ENCODE data around the gene ADAM33. TPM values are rescaled to one million over a fixed set of nuclear protein-coding genes. Genes with fewer than 3 reads are reported as not detected.

ADAM33 gene
- total RNA-seq, 3 donors from 2014 or later, result 6.4 to 86.6 (median 9.7) TPM

DNA sequence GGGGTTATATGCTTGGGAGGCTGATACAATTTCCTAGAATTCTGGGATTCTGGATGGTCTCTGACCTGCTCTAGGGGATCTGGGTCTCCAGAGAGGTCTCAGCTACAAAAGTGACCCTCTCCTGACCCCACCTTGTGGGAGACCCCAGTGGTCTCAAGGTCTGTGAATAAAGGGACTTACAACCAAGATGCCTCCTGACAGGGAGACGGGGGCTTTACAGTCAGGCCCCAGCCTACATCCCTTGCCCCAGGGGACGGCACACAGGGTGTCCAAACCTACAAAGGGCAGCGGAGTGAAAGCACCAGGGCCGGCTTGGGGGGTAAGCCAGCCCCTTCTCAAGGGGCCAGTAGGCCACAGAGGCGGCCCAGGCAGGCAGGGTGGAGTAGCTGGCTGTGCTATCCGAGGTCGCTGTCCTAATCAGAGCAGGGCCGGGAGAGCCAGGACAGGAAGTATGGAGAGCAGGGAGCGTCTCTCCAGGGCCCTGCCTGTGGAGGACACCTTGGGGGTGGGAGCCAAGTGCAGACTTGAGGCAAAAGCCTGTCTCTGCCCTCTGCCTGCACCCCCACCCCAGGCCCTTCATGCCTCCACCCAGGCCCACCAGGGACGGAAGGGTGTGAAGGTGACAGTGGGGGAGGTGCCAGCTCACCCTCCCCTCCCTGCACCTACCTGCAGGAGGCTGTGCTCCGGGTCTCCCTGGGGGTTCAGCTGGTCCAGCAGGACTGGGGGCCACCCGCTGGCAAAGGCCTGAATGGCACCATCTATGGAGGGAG, 22.1 kb downstream of the ADAM33 start:
- ATAC-seq (no peak), DNase-seq (peak in 2 of 3 donors; percentile 9 to 34)
- H3K4me3 ChIP-seq, result no peak overlapping the region
- H3K9me3 ChIP-seq, result no peaks in the 10 kb centered on the region
- H3K36me3 ChIP-seq (ENCODE audit: low read depth), result no peaks in the 10 kb centered on the region
- TF ChIP-seq, protein P1, sequence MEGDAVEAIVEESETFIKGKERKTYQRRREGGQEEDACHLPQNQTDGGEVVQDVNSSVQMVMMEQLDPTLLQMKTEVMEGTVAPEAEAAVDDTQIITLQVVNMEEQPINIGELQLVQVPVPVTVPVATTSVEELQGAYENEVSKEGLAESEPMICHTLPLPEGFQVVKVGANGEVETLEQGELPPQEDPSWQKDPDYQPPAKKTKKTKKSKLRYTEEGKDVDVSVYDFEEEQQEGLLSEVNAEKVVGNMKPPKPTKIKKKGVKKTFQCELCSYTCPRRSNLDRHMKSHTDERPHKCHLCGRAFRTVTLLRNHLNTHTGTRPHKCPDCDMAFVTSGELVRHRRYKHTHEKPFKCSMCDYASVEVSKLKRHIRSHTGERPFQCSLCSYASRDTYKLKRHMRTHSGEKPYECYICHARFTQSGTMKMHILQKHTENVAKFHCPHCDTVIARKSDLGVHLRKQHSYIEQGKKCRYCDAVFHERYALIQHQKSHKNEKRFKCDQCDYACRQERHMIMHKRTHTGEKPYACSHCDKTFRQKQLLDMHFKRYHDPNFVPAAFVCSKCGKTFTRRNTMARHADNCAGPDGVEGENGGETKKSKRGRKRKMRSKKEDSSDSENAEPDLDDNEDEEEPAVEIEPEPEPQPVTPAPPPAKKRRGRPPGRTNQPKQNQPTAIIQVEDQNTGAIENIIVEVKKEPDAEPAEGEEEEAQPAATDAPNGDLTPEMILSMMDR (IDR thresholded peaks at IDR 0.05), result no peak
- intact Hi-C loops (cut with DNase I, micrococcal nuclease), result no loop called here
- peaks cover 3% of the 10 kb centered on the region for H3K4me1 ChIP-seq (ENCODE audit: low read depth)

DNA sequence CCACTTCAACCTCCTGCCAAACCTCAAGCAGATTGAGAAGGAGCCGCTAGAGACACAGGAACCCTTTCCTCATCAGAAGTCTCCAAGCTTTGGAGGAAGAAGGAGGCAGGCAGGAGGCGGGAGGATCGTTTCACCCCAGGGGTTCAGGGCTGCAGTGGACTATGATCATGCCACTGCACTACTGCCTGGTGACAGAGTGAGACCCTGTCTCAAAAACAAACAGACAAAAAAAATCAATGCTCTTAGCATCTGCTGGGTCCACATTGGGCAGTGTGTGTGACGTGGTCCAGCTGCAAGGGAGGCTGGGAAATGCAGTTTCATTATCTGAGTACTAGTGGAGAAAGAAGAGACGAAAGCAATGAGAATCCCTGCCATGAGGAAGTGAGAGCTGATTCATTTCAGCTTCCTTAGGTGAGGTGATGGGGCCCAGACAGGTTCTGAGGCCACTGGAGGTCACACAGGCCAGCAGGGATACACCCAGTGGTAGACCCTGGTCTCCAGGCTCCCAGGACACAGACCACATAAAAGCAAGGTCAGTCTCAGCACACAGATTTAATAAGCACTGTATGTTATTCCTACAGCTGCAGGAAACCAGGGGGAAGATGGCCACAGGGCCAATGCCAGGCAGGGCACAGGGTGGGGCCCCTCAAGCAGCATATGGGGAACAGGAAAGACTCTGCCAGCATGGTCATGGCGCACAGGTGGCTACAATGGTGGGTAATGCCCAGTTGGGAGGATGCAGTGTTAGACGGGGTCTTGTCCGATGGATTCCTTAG, 22.9 kb downstream of the ADAM33 start:
- peak; percentile 27 for ATAC-seq
- H3K4me1 ChIP-seq (ENCODE audit: low read depth), result peaks cover 3% of the 10 kb centered on the region
- no peak overlapping the region for H3K4me3 ChIP-seq
- DNase-seq, result no peak
- TF ChIP-seq, protein P1 (IDR thresholded peaks at IDR 0.05), result no peak
- no peaks in the 10 kb centered on the region for H3K9me3 ChIP-seq
- intact Hi-C loops (cut with DNase I, micrococcal nuclease), result no loop called here
- no peaks in the 10 kb centered on the region for H3K36me3 ChIP-seq (ENCODE audit: low read depth)

DNA sequence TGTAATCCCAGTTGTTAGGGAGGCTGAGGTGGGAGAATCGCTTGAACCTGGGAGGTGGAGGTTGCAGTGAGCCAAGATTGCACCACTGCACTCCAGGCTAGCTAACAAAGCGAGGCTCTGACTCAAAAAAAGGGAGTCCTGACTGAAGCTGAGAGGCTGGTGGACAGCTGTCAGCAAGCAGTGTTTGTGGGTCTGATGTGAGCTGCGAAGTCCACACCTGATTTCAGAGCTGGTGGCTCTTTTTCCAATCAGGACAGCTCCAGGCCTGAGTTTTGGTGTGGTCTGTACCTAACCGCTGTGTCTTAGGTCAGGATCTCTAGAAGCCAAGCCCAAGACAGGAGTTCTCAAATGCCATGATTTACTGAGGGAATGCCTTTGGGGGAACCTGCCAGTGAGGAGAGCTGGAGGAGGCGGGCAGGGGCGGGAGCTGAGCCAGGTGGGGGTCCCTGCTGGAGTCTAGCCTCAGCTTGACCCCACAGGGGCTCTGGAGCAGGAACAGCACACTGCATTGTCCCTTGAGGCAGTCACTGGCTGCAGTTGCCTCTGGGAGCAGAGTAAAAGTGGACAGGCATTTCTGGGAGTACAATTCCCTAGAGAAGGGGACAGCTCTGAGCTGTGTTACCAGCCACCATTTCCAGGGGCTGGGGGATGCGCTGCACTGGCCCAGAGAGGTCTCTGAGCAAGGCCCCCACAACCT, 23.6 kb downstream of the ADAM33 start:
- no peak for DNase-seq
- intact Hi-C loops (cut with DNase I, micrococcal nuclease), result no loop called here
- H3K36me3 ChIP-seq (ENCODE audit: low read depth), result no peaks in the 10 kb centered on the region
- TF ChIP-seq, protein P1 (IDR thresholded peaks at IDR 0.05), result no peak
- H3K4me1 ChIP-seq (ENCODE audit: low read depth), result peaks cover 3% of the 10 kb centered on the region
- ATAC-seq, result no peak
- H3K9me3 ChIP-seq, result no peaks in the 10 kb centered on the region
- no peak overlapping the region for H3K4me3 ChIP-seq

DNA sequence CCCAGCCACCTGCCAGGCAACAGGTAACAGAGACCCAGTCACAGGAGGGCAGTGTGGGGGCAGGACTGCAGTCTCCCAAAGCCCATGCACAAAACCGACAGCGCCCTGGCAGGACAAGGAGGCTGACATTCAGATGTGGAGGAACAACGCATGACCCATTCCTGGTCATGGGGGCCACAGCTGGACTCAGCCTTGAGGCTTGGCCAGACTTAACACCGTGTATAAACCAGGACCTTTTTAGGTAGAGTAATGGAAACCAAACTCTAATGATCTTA, 26.7 kb downstream of the ADAM33 start:
- Histone ChIP-seq H3K9me3 (no peaks in the 10 kb centered on the region), H3K36me3 (ENCODE audit: low read depth) (no peaks in the 10 kb centered on the region), H3K4me3 (no peak overlapping the region), H3K4me1 (ENCODE audit: low read depth) (no peaks in the 10 kb centered on the region)
- intact Hi-C loops (cut with DNase I, micrococcal nuclease), result no loop called here
- TF ChIP-seq, protein P1 (IDR thresholded peaks at IDR 0.05), result no peak
- DNase-seq (no peak), ATAC-seq (no peak)

DNA sequence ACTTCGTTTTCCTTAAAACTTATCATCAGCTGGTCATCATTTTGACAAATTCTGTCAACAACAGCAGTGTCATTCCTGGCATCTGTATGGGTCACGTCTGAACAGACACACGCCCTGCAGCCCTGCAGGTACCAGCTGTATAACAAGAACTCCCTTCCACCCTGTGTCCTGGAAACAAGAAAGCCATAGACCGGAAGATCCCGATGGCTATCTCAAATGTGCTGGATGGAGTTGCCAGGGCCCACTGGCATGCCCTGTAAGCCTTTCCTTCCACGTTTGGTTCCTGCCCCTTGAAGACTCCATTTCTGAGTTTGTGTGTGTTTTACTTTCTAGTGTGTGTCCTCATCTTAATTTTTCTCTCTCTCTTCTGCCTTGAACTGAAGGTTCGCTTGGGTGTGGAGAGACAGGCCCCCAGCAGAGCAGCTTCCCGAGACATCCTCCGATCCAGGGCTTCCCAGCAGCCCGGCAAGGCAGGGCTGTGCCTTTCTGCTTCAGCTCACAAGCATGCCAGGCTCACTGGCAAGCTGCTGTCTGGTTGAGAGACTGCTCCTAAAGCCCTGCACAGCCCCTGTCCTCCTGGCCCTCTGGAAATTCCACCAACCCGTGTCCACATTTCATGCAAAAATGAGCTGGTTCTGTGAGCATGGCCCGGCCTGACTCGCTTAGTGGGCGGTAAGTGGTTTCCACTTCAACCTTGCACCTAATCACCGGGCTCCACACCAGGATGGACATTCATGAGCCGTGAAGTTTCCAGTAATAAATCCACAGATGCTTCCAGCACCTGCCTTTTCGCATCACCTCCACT, 27.3 kb downstream of the ADAM33 start:
- ATAC-seq, result no peak
- intact Hi-C loops (cut with DNase I, micrococcal nuclease), result no loop called here
- TF ChIP-seq, protein P1 (IDR thresholded peaks at IDR 0.05), result no peak

More for the DNA sequence above, 27.3 kb downstream of the ADAM33 start:
- Histone ChIP-seq H3K4me3 (no peak overlapping the region), H3K36me3 (ENCODE audit: low read depth) (no peaks in the 10 kb centered on the region), H3K9me3 (no peaks in the 10 kb centered on the region), H3K4me1 (ENCODE audit: low read depth) (no peaks in the 10 kb centered on the region)
- no peak for DNase-seq
